ENCODE results near the gene OTOA.
"Not testable (repeated sequence)": the region's sequence is repeated elsewhere in the genome, so short reads cannot be mapped to it uniquely, and the experiment has no call there.

OTOA gene

DNA sequence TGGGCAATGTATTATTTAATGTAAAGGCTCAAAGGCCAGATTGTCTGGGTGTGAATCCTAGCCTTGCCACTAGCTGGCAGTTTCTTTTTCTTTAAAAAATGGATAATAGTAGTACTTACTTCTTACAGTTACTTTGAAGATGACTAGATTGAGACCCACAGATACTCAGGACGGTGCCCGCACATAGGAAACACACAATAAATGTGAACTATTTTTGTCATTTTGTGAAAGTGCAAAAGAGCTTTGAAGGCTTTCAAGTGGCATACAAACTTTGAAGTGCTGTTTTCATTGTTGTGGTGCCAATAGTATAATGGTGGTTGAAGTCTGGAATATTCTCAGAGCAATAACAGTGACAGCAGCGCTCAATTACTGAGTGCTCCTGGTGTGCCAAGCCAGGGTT lies 63.6 kb downstream of the OTOA start:
- no peak for DNase-seq

DNA sequence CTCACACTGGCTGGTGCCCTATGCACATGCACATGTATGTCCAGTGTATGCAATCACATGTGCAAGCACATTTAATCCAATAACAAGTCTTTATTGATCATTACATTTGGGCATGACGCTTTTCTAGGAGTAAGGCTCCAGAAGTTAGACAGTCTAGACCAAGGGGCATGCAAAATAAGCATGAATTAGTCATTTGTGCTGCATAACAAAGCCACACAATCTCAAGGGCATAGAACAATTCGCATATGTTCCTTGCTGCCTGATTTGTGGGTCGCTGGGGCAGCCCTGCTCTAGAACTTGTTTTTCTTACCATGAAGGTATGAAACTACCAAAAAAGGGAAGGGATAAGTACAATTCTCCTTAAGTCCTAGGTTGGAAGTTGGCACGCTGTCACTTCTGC lies 67.5 kb downstream of the OTOA start:
- not testable (repeated sequence) for DNase-seq

- DNase-seq = not testable (repeated sequence)
Observed at GRCh38 chr16:21740637-21741036, 76.9 kb downstream of the OTOA start.

GRCh38 chr16:21756192-21757079 lies 92.7 kb downstream of the OTOA start:
- DNase-seq = not testable (repeated sequence)

DNA sequence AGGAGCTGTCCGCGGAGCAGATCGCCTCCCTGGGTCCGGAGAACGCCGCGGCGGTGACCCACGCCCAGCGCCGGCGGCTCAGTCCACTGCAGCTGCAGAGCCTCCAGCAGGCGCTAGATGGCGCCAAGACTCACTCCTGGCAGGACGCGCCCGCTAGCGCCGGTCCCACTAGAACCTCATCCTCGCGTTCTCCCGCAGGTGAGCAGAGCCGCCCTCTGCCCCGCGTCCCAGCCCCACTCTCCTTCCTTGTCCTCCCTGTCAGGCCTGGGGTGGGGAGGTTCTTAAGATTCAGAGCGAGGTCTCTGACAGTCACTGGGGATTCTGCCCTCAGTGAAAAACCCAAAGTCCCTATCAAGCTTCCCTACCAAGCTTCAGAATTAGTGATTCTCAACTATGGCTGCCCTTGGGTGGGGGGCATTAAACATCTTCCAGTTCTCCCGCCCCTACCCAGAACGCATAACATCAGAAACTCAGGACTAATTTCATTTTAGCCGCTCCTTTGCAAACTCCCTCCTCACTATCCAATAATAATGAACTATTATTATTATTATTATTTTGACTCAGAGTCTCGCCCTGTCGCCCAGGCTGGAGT lies 93.4 kb downstream of the OTOA start:
- not testable (repeated sequence) for DNase-seq

DNA sequence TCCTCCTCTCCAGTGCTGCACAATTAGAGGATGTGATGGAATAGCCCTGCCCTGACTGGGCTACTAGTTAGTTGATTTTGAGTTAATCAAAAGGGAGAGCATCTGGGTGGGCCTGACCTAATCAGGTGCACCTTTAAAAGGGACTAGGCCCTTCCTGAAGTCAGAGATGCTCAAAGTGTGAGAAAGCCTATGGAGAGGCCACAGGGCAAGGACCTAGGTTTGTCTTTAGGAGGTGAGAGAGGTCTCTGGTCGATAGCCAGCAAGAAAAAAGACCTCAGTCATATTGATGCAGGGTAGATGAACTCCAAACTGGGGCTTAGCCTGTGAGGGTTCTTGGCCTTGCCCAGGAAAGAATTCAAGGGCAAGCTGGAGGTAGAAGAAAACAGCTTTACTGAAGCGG lies 104.5 kb downstream of the OTOA start:
- DNase-seq = not testable (repeated sequence)

GRCh38 chr16:21768810-21769209 lies 105.0 kb downstream of the OTOA start:
- not testable (repeated sequence) for DNase-seq

- not testable (repeated sequence) for DNase-seq
Observed at GRCh38 chr16:21769284-21769683, 105.5 kb downstream of the OTOA start.

- DNase-seq = not testable (repeated sequence)
Observed at GRCh38 chr16:21770584-21770983, 106.8 kb downstream of the OTOA start.

DNA sequence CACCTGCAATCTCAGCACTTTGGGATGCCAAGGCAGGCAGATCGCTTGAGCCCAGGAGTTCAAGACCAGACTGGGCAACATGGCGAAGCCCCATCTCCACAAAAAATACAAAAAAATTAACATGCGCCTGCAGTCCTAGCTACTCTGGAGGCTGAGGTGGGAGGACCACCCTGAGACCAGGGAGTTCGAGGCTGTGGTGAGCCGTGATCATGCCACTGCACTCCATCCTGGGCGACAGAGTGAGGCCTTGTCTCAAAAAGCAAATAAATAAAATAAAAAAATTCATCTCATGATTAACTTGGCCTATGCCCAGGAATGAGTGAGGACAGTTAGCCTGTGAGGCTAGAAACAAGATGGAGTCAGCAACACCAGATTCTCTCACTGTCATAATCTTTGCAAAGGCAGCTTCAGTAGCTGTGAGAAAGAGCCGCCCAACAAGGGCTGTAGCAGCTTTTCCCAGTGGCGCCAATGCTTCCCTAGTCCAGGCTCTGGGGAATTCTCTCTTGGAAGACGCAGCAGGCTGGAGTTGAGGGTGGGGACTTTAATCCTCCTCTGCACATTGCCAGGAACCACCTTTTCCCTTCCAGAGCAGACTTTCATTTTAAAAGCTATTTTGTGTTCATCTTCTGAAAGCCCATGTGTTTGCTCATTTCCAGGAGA lies 108.9 kb downstream of the OTOA start:
- DNase-seq = not testable (repeated sequence)

DNA sequence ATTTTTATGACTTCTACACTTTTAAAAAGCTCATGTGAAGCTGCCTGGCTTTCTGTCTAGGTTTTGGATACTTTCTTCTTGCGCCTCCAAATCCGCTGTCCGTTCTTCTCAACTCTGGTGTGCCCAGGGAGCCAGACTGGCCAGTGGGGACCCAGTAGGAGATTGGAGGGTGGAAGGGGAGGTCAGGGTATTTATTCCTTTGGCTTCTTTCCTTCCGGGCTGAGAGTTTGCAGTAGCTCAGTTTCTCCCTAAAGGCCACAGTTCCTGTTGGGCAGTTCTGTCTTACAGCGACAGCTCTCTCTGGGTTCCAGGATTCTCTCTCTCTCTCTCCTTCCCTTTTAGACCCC lies 109.4 kb downstream of the OTOA start:
- DNase-seq = not testable (repeated sequence)

DNA sequence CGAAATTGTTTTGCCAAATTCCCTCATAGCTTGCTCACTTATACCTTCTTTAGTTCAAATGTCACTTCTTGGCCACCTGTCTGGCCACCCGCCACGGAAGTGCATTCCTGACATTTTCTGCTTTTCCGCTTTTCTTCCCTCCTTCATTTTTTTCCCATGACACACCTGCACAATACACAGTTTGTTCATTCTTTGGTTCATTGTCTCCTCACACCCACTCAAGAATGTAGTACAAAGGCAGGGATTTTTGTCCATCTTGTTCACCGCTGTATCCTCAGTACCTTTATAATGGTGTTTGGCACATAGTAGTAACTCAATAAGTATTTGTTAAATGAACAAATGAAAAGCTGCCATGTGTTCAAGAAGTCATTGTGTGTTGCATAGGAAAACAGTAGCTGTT lies 116.8 kb downstream of the OTOA start:
- not testable (repeated sequence) for DNase-seq

DNA sequence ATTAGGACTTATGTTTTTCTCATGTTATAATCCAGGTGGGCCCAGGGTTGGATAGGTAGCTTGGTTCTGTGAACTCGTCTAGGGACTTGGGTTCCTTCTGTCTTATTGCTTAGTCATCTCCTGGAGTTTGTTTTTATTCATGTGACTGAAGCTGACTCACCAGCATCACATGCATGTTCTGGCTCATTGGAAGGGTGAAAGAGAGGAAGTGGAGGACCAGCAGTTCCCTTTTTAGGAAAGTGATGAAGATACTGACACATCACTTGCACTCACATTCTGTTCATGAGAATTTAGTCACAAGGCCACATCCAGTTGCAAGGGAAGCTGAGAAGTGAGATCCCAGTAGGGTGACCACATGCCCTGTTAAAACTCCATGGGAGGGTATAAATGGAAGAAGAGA lies 126.7 kb downstream of the OTOA start:
- DNase-seq = not testable (repeated sequence)

- DNase-seq = not testable (repeated sequence)
Observed at GRCh38 chr16:21793310-21793709, 129.5 kb downstream of the OTOA start.

- DNase-seq = not testable (repeated sequence)
Observed at GRCh38 chr16:21798601-21799000, 134.8 kb downstream of the OTOA start.

- DNase-seq = not testable (repeated sequence)
Observed at GRCh38 chr16:21801538-21802374, 138.0 kb downstream of the OTOA start.

DNA sequence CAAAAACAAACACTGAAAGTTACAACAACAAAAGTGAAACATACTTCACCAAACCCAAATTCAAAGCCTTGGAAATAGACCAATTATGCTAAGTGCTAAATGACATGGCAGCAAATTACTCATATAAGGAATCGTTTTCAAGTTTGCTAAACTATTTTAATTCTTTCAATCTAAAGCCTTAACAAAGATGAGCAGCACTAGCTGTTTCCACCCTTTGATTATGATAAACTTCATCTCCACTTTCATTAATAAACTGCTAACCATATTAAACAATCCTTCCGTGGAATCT lies 138.6 kb downstream of the OTOA start:
- DNase-seq = not testable (repeated sequence)
